Smooth muscle cell (in vitro differentiated cells): ENCODE results near the gene PKLR. TPM values are rescaled to one million over a fixed set of nuclear protein-coding genes. Genes with fewer than 3 reads are reported as not detected.

Experiments
- DNase-seq: peaks from one replicate; lab custom pipeline; 2025; ENCODE audit not compliant: unreplicated experiment; lab: John Stamatoyannopoulos, UW
- H2AFZ ChIP-seq: fragments of 200-600 bp; sonication (generic); 2 replicates; pipeline ENCODE4 v1.6.0; 2016; ENCODE audit warnings: antibody characterized with exemption, low read depth, mild to moderate bottlenecking
- H3F3A ChIP-seq: fragments of 200-600 bp; sonication (generic); 2 replicates; pipeline ENCODE4 v1.6.0; 2017; ENCODE audit warnings: antibody characterized with exemption, low read depth
- H3K27ac ChIP-seq: fragments of 200-600 bp; sonication (generic); 2 replicates; pipeline ENCODE4 v1.5.1; 2016; ENCODE audit warnings: low read depth, mild to moderate bottlenecking
- H3K27me3 ChIP-seq: fragments of 200-600 bp; sonication (generic); 2 replicates; pipeline ENCODE4 v1.6.1; 2016; ENCODE audit warnings: low read depth, mild to moderate bottlenecking
- H3K36me3 ChIP-seq: fragments of 200-600 bp; sonication (generic); 2 replicates; pipeline ENCODE4 v1.5.1; 2016; ENCODE audit warnings: low read depth
- H3K4me1 ChIP-seq: fragments of 200-600 bp; sonication (generic); 2 replicates; pipeline ENCODE4 v1.5.1; 2016; ENCODE audit warnings: low read depth
- H3K4me2 ChIP-seq: fragments of 200-600 bp; sonication (generic); 2 replicates; pipeline ENCODE4 v1.6.0; 2016; ENCODE audit warnings: mild to moderate bottlenecking
- H3K4me3 ChIP-seq: fragments of 200-600 bp; sonication (generic); 2 replicates; pipeline ENCODE4 v1.5.1; 2016; ENCODE audit warnings: mild to moderate bottlenecking
- H3K79me2 ChIP-seq: fragments of 200-600 bp; sonication (generic); 2 replicates; pipeline ENCODE4 v1.6.0; 2016; ENCODE audit warnings: low read depth, mild to moderate bottlenecking
- H3K9ac ChIP-seq: fragments of 200-600 bp; sonication (generic); 2 replicates; pipeline ENCODE4 v1.6.0; 2016; ENCODE audit warnings: low read depth
- H3K9me3 ChIP-seq: fragments of 200-600 bp; sonication (generic); replicated peaks from 2 replicates; pipeline ENCODE4 v1.5.1; 2016; ENCODE audit warnings: low read depth
- H4K20me1 ChIP-seq: fragments of 200-600 bp; sonication (generic); 2 replicates; pipeline ENCODE4 v1.6.0; 2016; ENCODE audit warnings: low read depth
- CTCF ChIP-seq: fragments of 200-600 bp; sonication (generic); IDR thresholded peaks from 2 replicates; pipeline ENCODE4 v1.5.1; 2017; ENCODE audit warnings: borderline replicate concordance, mild to moderate bottlenecking, antibody characterized with exemption; ENCODE audit not compliant: insufficient read depth, poor library complexity, severe bottlenecking
- WGBS: methylation state at CpG from one replicate; pipeline ENCODE4 v1.1.7; 2016; ENCODE audit warnings: low lambda C conversion rate; 5-methylcytosine and 5-hydroxymethylcytosine counted together
- polyA plus RNA-seq: library from polyadenylated mRNA; unstranded; fragments of >200 nt; fragmentation: Nextera tagmentation; extraction: Ambion mirVana; gene quantifications from 2 replicates; pipeline ENCODE4 v1.2.1, GENCODE V29; 2016
- total RNA-seq: library from RNA; depleted of rRNA; stranded (reverse); fragments of >200 nt; gene quantifications from 2 replicates; pipeline ENCODE4 v1.2.3, GENCODE V29; 2014

PKLR gene
- total and polyA plus RNA-seq, 2 experiments from 2014 or later, result not detected

DNA sequence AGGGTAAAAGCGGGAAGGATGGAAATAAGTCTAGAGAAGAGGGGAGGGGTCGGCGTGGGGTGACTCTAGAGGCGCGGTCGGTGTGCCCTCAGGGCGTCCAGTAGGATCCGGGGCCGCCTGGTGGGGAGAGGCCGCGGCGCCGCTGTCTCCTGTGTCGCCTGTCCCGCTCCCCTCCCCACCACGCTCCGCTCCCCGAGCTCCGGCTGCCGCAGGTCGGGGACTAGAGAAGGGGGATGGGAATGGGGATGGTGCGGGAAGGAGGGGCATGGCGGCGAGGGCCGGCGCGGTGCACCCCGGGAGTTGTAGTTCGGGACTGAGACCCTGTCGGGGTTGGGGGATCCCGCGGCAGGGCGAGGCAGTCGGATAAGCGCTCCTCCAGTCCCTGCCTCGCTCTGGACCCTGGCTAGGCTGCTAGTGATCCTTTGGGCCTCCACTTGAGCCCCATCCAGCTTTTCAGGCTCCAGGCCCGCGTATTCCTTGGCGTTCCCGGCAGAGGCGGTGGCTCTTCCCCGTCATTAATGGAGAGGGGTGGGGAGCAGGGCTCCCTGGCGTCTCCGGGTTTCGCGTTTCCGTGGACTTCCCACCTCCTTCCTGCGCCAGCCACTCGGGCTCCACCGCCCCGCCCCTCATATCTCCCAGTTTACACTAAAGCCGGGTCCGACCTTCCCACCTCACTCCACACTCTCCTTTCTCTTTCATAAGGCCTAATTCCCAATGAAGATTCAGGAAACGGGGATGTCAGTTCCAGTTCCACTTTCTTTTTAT, 45.8 kb downstream of the PKLR start, which contains the start of gene ENTREP3:
Gene ENTREP3 (minus strand): TSS at position 241 of the 765 bp plus-strand sequence. CDS start 606 bp downstream, outside the sequence.
- Histone ChIP-seq H3K4me3 (peak within 1 kb of the TSS; percentile 89), H3K9ac (peak within 1 kb of the TSS; percentile 77), H4K20me1 (no peaks in the 10 kb centered on the region), H2AFZ (peak within 1 kb of the TSS; percentile 69), H3K36me3 (no peaks in the 10 kb centered on the region), H3K27me3 (no peaks in the 10 kb centered on the region), H3K4me1 (peaks cover 23% of the 10 kb centered on the region), H3K9me3 (no peaks in the 10 kb centered on the region), H3K4me2 (peak within 1 kb of the TSS; percentile 100), H3K79me2 (peaks cover 12% of the 10 kb centered on the region), H3K27ac (peak within 1 kb of the TSS; percentile 60), H3F3A (peaks cover 15% of the 10 kb centered on the region)
- peak; percentile 85 for DNase-seq
- WGBS, result 4% methylated on average over 22 of the region's 54 CpGs
- no peak for TF ChIP-seq CTCF

DNA sequence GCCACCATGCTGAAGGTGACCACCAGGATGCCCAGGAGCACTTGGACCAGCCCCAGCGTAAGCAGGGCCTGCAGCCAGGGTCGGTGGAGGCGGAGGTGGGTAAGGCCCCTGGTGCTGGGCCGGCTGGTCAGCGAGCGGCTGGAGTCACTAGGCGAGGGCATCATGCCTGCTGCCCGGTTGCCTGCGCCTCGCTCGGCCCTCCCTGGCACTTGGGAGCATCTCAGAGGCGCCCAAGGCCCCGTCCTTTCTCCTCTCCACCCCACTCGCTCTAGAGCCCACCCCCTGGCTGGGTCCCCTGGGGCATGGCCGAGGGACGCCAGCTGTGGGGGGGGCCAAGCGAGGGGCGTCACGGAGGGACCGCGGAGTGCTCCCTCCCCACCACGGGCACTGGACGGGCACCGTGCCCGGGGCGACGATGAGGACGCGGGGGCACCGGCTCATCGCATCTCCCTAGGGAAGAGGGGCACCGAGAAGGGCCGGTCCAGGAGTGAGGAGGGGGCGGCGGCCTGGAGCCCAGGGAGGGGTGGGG, 46.5 kb downstream of the PKLR start:
- peak overlapping the region; percentile 100 for H3K4me2 ChIP-seq
- TF ChIP-seq CTCF, result no peak
- WGBS, result 16% methylated on average over 8 of the region's 35 CpGs
- H3K27ac ChIP-seq, result peak overlapping the region; percentile 60
- no peaks in the 10 kb centered on the region for H4K20me1 ChIP-seq
- H3K4me1 ChIP-seq, result peaks cover 23% of the 10 kb centered on the region
- no peaks in the 10 kb centered on the region for H3K36me3 ChIP-seq
- H3K27me3 ChIP-seq, result no peaks in the 10 kb centered on the region
- H3K9ac ChIP-seq, result peak overlapping the region; percentile 77
- no peak for DNase-seq
- peak overlapping the region; percentile 69 for H2AFZ ChIP-seq
- peak overlapping the region; percentile 89 for H3K4me3 ChIP-seq
- H3K9me3 ChIP-seq, result no peaks in the 10 kb centered on the region
- peaks cover 15% of the 10 kb centered on the region for H3F3A ChIP-seq
- H3K79me2 ChIP-seq, result peaks cover 8% of the 10 kb centered on the region

DNA sequence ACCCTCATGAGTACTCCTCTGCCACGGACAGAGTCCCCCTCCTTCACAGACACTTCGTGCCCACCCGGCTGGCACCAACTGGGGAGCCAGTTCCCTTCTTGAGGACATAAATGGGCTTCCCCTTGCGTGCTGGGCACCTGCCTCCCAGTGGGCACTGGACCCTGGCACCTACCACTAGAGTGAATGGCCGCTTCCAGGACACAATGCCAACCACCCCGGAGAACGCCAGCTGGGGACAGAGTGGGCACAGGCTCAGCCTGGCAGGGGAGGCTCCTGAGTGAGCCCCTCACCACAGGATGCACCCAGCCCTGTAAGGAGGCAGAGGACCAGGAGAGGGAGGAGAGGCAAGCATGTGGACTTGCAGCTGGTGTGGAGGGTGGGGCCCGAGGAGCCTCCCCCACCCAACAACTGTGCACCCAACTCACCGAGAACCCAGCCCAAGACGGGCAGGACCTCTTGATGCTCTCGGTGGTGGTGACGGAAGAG, 47.0 kb downstream of the PKLR start:
- Histone ChIP-seq H3K9me3 (no peaks in the 10 kb centered on the region), H3F3A (peaks cover 15% of the 10 kb centered on the region), H3K27ac (no peak overlapping the region), H3K36me3 (no peaks in the 10 kb centered on the region), H3K4me1 (peaks cover 23% of the 10 kb centered on the region), H4K20me1 (no peaks in the 10 kb centered on the region), H3K4me2 (peak overlapping the region; percentile 100), H3K27me3 (no peaks in the 10 kb centered on the region), H3K79me2 (peaks cover 8% of the 10 kb centered on the region), H3K9ac (no peak overlapping the region), H3K4me3 (peak overlapping the region; percentile 89), H2AFZ (no peak overlapping the region)
- no peak for DNase-seq
- 68% methylated on average over 12 of the region's 12 CpGs for WGBS
- no peak for TF ChIP-seq CTCF
